ENCODE results near the gene TIA1. TPM values are rescaled to one million over a fixed set of nuclear protein-coding genes. Genes with fewer than 3 reads are reported as not detected.
A peak's percentile ranks its signal among the peaks of the same experiment; 100 is the strongest.
"Not testable (repeated sequence)": the region's sequence is repeated elsewhere in the genome, so short reads cannot be mapped to it uniquely, and the experiment has no call there.

Gene TIA1
- total and polyA plus RNA-seq, 2 donors (not counting 1 experiment from before 2014, with no cell fraction given) = 64.5 to 138 TPM

- no peaks in the 10 kb centered on the region for H3K36me3 ChIP-seq (ENCODE audit: control insufficient read depth, insufficient read depth, low read length)
- no peaks in the 10 kb centered on the region for H3K9me3 ChIP-seq (ENCODE audit: control insufficient read depth, insufficient read depth, low read depth, low read length)
- peaks cover 2% of the 10 kb centered on the region for H3K79me2 ChIP-seq (ENCODE audit: control insufficient read depth, insufficient read depth, low read length)
- DNase-seq (ENCODE audit: low read depth in 2 of 2) = peak; percentile 98 to 99
- H3K4me2 ChIP-seq (ENCODE audit: extremely low read depth, insufficient read depth, low read length) = peak within 1 kb of the TSS; percentile 91
- H3K27ac ChIP-seq (ENCODE audit: insufficient read depth, low read length) = peak within 1 kb of the TSS; percentile 93
- no peaks in the 10 kb centered on the region for H3K4me1 ChIP-seq (ENCODE audit: control insufficient read depth, extremely low read depth, insufficient read depth, low read length)
- no peaks in the 10 kb centered on the region for H4K20me1 ChIP-seq (ENCODE audit: control insufficient read depth, extremely low read depth, insufficient read depth, low read length)
- peak within 1 kb of the TSS; percentile 62 to 96 (median 83) for H3K4me3 ChIP-seq (replicated peaks in 1 of 4; ENCODE audit: control extremely low read depth in 1 of 4, insufficient read depth in 1 of 4, low read depth in 3 of 4, low read length in 4 of 4)
- TF ChIP-seq CTCF (conservative IDR thresholded peaks at IDR 0.05 in 1 of 2, IDR thresholded peaks at IDR 0.05 in 1 of 2; ENCODE audit: low read depth in 1 of 2, low read length in 2 of 2) = peak in 1 of 2 donors; percentile 37
- TF ChIP-seq EZH2 (IDR thresholded peaks at IDR 0.05; ENCODE audit: low read length, missing control alignments) = no peak
- H3K9ac ChIP-seq (ENCODE audit: insufficient read depth, low read length) = peak within 1 kb of the TSS; percentile 96
- peak within 1 kb of the TSS; percentile 96 for H2AFZ ChIP-seq (ENCODE audit: low read length)
- H3K27me3 ChIP-seq (ENCODE audit: control insufficient read depth, insufficient read depth, low read length) = no peaks in the 10 kb centered on the region
These were observed 57.8 kb downstream of the TIA1 start, which contains the start of gene C2orf42 for GRCh38 chr2:70190418-70191243. TSS of gene C2orf42 (minus strand) at chr2:70191019. CDS start at chr2:70181985, 9,034 bp downstream.

GRCh38 chr2:70188460-70188859, 60.0 kb downstream of the TIA1 start:
- Histone ChIP-seq H2AFZ (ENCODE audit: low read length) (no peak overlapping the region), H3K4me1 (ENCODE audit: control insufficient read depth, extremely low read depth, insufficient read depth, low read length) (no peaks in the 10 kb centered on the region), H3K79me2 (ENCODE audit: control insufficient read depth, insufficient read depth, low read length) (peaks cover 2% of the 10 kb centered on the region), H3K4me3 (replicated peaks in 1 of 4; ENCODE audit: control extremely low read depth in 1 of 4, insufficient read depth in 1 of 4, low read depth in 3 of 4, low read length in 4 of 4) (no peak overlapping the region), H3K4me2 (ENCODE audit: extremely low read depth, insufficient read depth, low read length) (no peak overlapping the region), H3K9ac (ENCODE audit: insufficient read depth, low read length) (no peak overlapping the region), H3K36me3 (ENCODE audit: control insufficient read depth, insufficient read depth, low read length) (no peaks in the 10 kb centered on the region), H4K20me1 (ENCODE audit: control insufficient read depth, extremely low read depth, insufficient read depth, low read length) (no peaks in the 10 kb centered on the region), H3K27ac (ENCODE audit: insufficient read depth, low read length) (no peak overlapping the region), H3K9me3 (ENCODE audit: control insufficient read depth, insufficient read depth, low read depth, low read length) (no peaks in the 10 kb centered on the region), H3K27me3 (ENCODE audit: control insufficient read depth, insufficient read depth, low read length) (no peaks in the 10 kb centered on the region)
- DNase-seq (ENCODE audit: low read depth in 2 of 2) = no peak
- TF ChIP-seq CTCF (conservative IDR thresholded peaks at IDR 0.05 in 1 of 2, IDR thresholded peaks at IDR 0.05 in 1 of 2; ENCODE audit: low read depth in 1 of 2, low read length in 2 of 2) = no peak
- no peak for TF ChIP-seq EZH2 (IDR thresholded peaks at IDR 0.05; ENCODE audit: low read length, missing control alignments)

GRCh38 chr2:70187170-70187569, 61.3 kb downstream of the TIA1 start:
- not testable (repeated sequence) for H3K79me2 ChIP-seq (ENCODE audit: control insufficient read depth, insufficient read depth, low read length); H3K9ac ChIP-seq (ENCODE audit: insufficient read depth, low read length); H3K4me1 ChIP-seq (ENCODE audit: control insufficient read depth, extremely low read depth, insufficient read depth, low read length); H3K36me3 ChIP-seq (ENCODE audit: control insufficient read depth, insufficient read depth, low read length); H4K20me1 ChIP-seq (ENCODE audit: control insufficient read depth, extremely low read depth, insufficient read depth, low read length); H3K4me2 ChIP-seq (ENCODE audit: extremely low read depth, insufficient read depth, low read length); H2AFZ ChIP-seq (ENCODE audit: low read length); DNase-seq (ENCODE audit: low read depth in 2 of 2); H3K27ac ChIP-seq (ENCODE audit: insufficient read depth, low read length); H3K27me3 ChIP-seq (ENCODE audit: control insufficient read depth, insufficient read depth, low read length); H3K9me3 ChIP-seq (ENCODE audit: control insufficient read depth, insufficient read depth, low read depth, low read length); H3K4me3 ChIP-seq (replicated peaks in 1 of 4; ENCODE audit: control extremely low read depth in 1 of 4, insufficient read depth in 1 of 4, low read depth in 3 of 4, low read length in 4 of 4)

All from fibroblast of lung (primary cell).